SIG-M5 treated with dmso at 0.1 percent for 504 hours (cell line): ENCODE measurements around the gene PRKAR2B.
"Not testable (repeated sequence)": the region's sequence is repeated elsewhere in the genome, so short reads cannot be mapped to it uniquely, and the experiment has no call there.

Experiments used
- DNase-seq: peaks from one replicate; lab custom pipeline; 2025; ENCODE audit not compliant: unreplicated experiment; lab: John Stamatoyannopoulos, UW

Gene PRKAR2B

DNA sequence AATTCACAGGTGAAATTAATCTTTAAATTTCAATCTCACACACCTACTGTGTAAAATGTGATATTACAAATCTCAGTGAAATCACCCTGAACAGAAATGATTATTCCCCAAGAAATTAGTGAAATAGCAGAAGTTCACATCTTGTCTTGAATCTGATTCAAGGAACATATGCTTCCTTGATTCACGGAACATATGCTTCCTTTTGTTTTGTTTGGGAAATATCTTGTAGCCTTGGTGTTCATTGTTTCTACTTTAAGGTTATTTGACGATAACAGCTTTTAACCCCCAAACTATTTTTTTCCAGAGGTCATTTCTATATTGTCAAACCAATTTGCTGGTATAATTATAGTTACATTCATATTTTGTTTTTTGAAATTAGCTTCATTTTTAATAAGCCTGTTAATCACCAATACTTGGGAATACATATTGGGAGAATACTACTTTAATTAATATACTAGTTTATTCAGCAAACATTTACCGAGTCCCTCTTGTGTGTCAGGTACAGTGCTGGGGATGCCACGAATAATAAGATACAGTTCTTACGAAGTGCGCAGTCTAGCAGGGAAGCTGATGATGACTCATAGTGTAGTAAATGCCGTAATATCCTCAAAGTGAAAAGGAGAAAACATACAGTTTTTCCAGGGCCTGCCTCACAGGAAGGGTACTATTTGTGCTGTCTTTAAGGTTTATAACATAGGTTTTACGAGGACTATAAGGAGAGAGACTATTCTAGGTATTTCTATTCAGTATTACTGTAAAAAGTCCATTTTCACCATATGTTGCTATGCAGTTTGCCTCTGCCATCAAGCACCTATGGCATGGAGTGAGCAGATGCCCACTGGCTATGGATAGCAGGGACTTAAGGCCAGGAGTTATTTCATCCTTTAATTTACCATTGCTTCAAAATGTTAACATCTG lies 32.5 kb downstream of the PRKAR2B start:
- no peak for DNase-seq

DNA sequence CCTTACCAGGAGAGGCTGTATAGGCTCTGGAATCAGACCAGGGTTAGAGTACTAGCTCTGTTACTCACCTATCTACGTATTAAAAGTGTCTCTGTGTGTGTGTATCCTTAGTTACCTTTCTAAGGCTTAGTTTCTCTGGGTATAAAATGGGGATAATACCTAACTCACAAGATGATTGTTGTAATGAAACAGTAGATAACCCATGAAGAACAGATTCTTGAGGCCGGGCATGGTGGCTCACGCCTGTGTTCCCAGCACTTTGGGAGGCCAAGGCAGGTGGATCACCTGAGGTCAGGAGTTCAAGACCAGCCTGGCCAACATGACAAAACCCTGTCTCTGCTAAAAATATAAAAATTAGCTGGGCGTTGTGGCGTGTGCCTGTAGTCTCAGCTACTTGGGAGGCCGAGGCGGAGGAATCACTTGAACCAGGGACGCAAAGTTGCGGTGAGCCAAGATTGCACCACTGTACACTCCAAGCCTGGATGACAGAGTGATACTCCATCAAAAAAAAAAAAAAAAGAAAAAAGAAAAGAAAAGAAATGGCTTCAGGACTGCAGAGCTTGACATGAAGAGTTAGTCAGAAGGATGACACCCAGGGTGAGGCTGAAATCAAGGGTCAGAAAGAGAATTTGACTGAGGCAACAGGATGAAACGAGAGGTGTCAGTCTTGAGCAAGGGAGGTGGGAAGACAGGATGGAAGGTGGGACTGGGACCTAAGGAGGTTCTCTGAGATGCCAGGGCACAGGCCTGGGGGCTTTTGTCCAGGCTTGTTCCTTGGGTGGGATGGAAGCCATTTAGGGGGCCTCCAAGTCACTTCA lies 33.4 kb downstream of the PRKAR2B start:
- no peak for DNase-seq

DNA sequence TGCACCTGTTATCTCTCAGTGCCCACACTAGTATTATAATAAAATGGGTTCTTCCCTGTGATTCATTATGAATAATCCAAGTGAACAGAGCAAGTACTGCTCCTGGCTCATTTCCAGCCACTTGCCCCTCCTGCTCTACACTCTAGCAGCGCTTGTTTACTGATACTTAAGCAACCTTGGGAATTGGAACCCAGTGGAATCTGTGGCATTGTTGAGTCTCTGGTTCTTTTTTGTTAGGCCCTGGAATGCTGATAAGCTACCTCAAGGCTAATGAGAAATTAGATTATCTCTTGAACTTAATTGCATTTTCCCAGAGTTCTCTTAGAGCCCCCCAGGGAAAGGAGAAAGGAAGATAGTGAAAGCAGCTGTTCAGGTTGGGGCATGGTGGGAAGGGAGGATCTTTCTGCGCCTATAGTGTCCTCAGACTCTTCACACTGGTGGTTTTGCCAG lies 34.0 kb downstream of the PRKAR2B start:
- DNase-seq: no peak

DNA sequence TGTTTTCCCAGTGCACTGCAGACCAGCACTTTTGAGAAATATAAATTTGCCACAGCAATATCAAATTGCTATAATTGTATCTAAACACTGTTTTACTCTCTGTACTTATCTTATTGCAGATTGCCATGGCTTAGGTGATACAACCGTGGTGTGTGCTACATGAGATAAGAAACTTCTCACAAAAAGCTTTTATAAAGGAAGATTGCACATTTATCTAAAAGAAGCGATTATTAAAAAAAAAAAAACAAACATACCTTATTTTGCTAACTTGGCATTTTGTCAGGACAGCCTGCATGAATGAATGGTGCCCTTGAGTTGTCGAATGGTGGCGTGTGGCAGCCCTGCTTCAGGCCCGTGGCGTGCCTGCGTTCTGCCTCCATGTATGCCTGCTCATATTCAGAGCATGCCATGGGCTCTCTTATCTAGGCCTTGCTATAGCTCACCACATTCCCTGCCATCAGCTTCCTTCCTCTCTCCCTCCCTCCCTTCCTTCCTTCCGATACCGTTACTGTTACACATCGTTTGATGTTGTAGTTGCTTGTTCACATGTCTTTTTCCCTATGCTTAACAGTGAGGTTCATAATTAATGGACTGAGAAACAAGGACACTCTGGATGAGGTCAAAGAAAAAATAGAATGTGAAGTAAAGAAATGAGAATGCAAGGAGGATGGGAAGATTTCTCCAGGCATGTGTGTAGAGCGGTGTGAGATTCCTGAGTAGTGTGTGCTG lies 34.9 kb downstream of the PRKAR2B start:
- DNase-seq: no peak

DNA sequence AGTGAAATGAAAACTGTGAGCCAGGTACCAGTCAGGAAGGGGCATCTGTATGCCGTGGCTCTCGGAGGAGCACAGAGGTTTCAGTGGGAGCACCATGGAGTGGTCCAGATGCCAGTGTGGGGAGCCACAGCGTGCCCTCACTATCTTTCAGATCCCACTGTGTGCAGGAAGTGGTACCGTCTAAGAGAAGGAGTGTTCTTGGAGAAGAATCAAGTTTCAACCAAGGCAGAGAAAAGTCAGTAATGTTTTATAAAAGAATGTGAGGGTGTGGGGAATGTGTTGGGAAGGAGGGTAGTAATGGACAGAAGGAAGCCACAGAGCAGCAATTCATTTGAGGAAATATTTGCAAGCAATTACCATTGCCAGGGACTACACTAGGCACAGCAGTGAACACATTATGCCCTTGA lies 35.6 kb downstream of the PRKAR2B start:
- DNase-seq: no peak

DNA sequence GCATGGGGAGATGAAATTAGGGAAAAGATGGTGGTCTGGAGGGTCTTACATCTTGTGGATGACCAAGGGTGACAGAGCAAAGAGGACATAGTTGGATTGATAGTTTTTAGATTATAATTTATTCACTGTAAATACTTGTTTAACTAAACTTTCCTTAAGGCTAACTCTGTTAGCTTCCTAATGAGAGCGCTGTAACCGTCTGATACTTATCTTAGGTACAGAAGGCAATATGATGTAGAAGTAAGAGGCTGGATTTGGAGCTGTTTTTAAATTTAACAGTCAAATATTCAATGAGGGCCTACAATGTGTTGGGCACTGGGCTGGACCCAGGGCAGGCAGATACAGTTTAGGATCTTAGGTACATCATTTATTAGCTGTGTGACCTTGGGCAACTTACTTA lies 36.0 kb downstream of the PRKAR2B start:
- DNase-seq: no peak

DNA sequence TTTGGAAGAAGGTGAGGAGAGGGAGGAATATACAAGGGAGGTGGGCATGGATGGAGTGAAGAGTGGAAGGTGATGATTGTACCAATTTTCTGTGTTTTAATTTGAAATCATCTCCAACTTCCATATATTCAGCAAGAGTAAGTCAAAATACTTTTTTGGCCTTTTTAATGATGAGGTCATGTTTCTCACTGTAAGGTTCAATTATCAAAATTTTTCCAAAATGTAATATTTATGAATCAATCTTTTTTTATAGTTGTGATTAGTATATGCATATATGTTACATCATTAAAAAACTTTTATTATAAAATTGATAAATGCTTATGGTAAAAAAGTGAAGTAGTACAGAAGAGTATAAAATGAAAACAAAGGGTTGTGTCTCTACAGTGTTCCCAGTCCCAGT lies 40.7 kb downstream of the PRKAR2B start:
- DNase-seq: no peak

DNA sequence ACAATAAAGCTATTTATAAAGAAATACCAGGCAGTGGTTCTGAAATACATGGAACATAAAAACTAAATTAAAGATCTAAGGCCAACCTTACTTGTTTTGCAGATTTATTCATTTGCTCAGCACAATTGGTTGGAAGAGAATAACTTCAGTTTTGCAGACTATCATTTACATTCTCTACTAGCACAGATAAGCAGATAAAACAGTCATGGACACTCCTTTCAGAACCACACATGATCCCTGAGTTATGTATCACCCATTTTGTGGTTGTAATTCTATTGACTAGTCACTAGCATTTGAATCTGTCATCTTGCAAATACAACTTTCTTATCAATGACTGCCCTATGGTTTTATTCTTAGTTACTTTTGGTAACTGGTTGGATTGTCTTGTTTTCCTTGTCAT lies 45.1 kb downstream of the PRKAR2B start:
- no peak for DNase-seq

DNA sequence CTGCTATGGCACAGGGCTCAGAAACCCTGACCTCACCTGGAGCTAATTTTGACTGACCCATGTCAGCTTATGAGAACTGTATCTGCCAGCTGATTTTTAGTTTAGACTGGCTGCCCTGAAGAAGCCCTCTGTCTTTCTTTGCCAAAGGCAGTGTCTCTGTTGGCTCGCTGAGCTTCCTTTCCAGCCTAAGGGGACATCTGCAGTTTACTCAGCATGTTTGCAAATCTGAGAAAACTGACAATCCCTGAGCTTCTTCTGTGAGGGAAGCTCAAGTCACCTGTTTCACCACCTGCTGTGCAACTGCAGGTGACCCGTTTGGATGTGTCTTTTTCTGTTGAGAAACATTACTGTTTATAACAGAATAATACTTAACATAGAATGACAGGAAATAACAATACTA lies 46.0 kb downstream of the PRKAR2B start:
- DNase-seq: no peak

DNA sequence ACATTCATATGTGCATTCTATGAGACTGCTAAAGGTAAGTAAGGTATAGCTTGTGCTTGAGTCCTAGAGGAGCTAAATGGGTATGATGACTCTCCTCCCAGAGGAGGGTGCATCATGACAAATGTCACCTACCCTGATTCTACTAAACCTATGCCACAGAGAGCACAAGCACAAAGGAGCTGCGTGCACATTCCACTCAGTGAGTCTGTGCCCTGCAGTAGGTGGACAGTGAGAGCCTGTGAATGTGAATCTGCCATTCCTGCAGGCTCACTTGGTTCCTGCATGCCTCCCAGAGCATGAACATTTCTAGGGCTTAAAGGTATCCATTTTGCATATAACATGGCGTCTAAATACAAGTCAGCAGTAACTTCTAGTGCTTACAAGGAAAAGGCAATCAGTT lies 46.8 kb downstream of the PRKAR2B start:
- no peak for DNase-seq

DNA sequence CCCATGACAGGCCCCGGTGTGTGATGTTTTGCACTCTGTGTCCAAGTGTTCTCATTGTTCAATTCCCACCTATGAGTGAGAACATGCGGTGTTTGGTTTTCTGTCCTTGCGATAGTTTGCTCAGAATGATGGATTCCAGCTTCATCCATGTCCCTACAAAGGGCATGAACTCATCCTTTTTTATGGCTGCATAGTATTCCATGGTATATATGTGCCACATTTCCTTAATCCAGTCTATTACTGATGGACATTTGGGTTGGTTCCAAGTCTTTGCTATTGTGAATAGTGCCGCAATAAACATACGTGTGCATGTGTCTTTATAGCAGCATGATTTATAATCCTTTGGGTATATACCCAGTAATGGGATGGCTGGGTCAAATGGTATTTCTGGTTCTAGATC lies 49.2 kb downstream of the PRKAR2B start:
- not testable (repeated sequence) for DNase-seq

DNA sequence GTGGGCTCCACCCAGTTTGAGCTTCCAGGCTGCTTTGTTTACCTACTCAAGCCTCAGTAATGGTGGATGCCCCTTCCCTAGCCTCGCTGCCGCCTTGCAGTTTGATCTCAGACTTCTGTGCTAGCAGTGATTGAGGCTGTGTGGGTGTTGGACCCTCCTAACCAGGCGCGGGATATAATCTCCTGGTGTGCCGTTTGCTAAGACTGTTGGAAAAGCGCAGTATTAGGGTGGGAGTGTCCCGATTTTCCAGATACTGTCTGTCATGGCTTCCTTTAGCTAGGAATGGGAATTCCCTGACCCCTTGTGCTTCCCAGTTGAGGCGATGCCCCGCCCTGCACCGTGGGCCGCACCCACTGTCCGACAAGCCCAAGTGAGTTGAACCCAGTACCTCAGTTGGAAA lies 54.6 kb downstream of the PRKAR2B start:
- DNase-seq: not testable (repeated sequence)

DNA sequence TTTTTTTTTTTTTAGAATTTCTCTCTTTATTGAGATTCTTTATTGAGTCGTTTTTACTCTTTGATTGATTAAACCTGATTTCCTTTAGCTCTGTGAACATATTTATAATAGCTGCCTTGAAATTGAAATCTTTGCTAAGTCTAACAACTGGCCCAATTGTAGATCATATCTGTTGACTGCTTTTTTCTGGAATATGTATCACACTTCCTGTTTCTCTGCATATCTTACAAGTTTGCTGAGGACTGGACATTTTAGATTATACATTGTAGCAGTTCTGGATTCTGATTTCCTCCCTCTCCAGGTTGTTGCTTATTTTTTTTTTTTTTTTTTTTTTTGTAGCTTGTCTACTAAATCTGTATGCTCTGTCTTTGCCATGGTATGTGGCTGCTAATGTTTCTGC lies 56.3 kb downstream of the PRKAR2B start:
- no peak for DNase-seq

DNA sequence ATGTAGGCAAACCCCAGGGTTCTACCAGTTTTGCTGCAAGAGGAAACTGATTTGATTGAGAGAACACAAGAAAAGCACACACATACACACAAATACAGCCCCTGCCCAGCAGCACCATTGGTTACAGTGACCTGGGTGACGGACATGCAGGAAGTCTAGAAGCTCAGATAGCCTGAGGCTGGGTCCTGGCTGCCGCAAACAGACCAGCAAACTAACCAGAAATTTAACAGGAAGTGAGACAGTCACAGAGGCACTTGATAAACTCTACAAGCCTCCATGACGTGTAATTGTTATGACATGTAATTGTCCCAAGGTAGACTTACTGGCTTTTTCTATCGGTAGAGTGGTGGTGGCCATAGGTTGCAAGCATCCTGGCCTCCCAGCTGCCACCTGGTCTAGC lies 58.9 kb downstream of the PRKAR2B start:
- peak; percentile 28 for DNase-seq

DNA sequence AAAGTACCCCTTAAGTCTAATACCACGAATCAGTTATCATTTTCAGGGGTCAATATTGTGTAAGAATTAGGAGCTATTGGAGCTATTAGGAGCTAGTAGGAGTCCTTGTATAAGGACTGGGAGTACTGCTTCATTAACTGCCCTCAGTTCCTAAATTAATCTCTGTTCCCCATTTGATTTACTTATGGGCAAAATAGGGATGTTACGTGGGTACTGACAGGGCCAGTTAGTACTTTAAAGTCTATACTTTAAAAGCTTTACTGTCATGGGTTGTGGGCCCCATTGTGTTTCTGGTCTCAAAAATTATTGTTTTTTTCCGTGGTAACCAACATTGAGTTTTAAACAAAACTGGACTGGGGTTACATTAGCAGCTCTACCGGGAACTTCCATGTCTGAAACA lies 60.3 kb downstream of the PRKAR2B start:
- DNase-seq: no peak

DNA sequence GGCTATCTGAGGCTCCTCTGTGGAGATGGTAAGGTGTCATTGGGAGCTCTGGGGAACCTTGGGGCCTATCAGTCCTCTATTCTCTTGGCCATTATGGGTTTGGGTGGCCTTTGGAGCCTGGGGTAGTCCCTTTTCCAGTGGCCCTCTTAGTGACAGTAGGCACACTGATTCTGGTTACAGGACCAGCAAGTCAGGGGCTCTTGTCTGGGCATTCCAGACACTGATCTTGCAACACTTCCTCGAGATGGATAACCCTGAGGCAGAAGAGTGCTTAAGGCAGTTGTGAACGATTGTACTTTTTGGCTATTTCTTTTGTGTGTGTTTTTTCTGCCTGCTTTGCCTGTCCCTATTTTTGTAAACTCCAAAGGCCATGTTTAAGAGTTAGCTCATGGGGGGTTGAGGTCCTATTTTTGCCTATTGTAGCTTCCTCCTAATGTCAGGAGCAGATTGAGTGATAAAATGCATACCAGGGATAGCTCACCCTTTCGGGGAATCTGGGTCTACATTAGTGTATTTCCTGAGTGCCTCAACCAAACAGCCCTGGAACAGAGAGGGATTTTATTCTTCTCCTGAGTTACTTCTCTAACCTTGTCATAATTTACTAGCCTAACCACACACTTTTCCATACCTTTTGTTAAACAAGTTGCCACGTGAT lies 61.2 kb downstream of the PRKAR2B start:
- DNase-seq: no peak

DNA sequence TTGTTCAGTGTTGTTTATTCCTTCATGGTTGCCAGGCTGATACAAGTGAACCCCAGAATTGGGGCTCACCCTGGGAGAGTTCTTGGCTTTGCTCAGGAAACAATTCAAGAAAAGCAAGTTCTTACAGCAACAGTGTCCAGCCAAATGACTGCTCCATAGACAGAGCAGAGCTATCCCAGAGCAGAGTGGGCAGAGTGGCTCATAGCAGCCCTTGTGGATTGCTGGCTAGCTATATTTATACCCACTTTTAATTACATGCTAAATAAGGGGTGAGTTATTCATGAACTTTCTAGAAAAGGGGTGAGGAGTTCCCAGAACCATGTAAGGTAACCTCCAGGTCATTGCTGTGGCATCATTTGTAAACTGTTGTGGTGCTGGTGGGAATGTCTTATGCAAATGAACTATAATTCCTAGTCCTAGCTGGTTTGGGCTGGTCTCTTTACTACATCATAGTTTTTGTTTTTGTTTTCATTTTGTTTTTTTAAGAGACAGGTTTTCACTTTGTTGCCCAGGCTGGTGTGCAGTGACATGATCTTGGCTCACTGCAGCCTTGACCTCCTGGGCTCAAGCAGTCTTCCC lies 64.4 kb downstream of the PRKAR2B start:
- no peak for DNase-seq

DNA sequence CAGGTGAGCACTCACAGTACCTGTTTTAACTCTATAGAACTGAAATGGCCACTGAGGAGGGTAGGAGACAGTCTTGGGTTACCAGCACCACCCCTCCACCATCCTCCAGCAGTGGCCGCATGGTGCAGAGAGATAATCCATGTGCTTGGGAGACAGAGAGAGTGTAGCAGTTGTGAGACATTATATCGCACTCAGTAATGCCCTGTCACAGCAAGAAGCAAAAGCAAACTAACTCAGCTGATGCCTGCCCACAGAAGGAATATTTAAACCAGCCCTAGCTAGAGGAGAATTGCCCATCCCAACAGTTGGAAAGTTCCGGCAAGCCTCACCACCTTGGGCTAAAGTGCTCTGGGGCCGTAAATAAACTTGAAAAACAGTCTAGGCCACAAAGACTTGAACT lies 65.5 kb downstream of the PRKAR2B start:
- no peak for DNase-seq

DNA sequence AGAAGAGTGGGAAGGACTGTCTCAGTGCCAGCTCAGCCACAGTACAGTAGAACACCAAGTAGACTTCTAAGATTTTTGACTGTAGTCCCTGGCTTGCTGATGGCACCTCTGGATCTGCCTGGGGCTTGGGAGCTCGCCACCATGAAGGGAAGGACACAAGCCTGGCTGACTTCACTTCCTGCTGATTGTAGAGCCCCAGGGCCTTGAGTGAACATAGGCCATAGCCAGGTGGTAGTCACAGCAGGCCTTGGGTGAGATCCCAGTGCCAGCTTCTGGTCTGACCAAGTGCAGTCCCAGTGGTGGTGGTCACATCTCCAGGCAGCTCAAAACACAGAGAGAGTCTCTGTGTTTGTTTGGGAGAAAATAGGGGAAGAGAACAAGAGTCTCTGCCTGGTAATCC lies 66.7 kb downstream of the PRKAR2B start:
- no peak for DNase-seq

DNA sequence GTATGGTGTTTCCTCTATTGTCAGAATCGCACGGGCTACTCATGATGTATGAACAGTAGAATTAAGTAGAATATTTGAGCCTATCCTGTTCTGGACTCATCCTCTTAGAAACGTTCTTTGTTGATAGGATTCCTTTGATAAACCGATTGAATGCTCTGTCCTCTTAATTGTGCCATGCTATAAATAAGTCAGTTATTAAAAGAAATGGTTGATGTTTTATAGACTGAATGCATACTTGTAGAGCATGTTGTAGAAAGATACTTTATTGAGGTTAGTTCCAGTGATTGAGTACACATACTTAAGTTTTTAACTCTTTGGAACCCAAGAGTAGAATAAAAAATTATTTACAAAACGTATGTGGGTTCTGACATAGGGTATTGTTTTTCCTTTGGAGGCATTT lies 69.4 kb downstream of the PRKAR2B start:
- DNase-seq: no peak

DNA sequence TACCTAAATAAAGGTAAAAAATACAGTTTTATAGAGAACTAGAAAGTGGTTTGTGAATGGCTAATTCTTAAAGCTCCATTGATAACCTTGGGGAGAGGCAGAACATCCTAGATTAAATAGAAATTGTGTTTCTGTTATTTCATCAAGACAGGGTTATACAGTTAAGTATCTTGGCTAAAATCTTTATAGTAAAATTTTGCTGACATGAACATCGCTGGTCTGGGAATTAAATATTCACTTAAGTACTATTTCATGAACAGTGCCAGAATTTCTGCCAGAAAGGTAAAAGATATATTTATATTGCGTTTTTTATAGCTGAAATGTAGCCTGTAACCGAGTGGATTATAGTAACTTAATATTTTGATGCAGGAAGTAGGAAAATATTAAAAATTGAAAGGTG lies 70.6 kb downstream of the PRKAR2B start:
- no peak for DNase-seq
